Right lobe of liver (tissue), 6 donors: Measurements from ENCODE around the gene C6orf132. TPM values are rescaled to one million over a fixed set of nuclear protein-coding genes. Genes with fewer than 3 reads are reported as not detected.

Experiments used
- ATAC-seq, 4 donors: fragments of 200-7000 bp; cut with Tn5 transposase; one replicate each; pipeline ENCODE4 v1.9.1; 2020; ENCODE audit warnings: mild to moderate bottlenecking in 4 of 4, moderate library complexity in 4 of 4
- DNase-seq, 3 donors: peaks; one replicate each; pipeline ENCODE4 v3.0.0-alpha.2; 2020
- H3K27ac ChIP-seq, 3 donors: fragments of 200-600 bp; one replicate each; pipeline ENCODE4 v1.8.0; 2022
- H3K27me3 ChIP-seq, 2 donors: fragments of 200-600 bp; one replicate each; pipeline ENCODE4 v1.8.0; 2022
- H3K36me3 ChIP-seq, 4 donors: fragments of 200-600 bp; sonication (generic) in 1 of 4; one replicate each; pipeline versions ENCODE4 v1.5.1 to v1.8.0; 2017 to 2022; ENCODE audit warnings: control low read depth in 1 of 4
- H3K4me1 ChIP-seq, 4 donors: fragments of 200-600 bp; sonication (generic) in 1 of 4; one replicate each; pipeline versions ENCODE4 v1.5.1 to v1.8.0; 2017 to 2022; ENCODE audit warnings: control low read depth in 1 of 4
- H3K4me3 ChIP-seq, 3 donors: fragments of 200-600 bp; one replicate each; pipeline ENCODE4 v1.8.0; 2022
- H3K9me3 ChIP-seq, 4 donors: fragments of 200-600 bp; sonication (generic) in 1 of 4; one replicate each; pipeline versions ENCODE4 v1.5.1 to v1.8.0; 2017 to 2022; ENCODE audit warnings: control low read depth in 1 of 4
- CTCF ChIP-seq, 4 donors: fragments of 200-600 bp in 3 of 4; fragments of 450-650 bp in 1 of 4; IDR thresholded peaks; one replicate each; pipeline versions ENCODE4 v1.5.1 to v1.8.0; 2016 to 2022; ENCODE audit warnings: antibody characterized with exemption in 4 of 4, mild to moderate bottlenecking in 2 of 4
- POLR2A ChIP-seq: fragments of 450-650 bp; IDR thresholded peaks from one replicate; pipeline ENCODE4 v1.6.1; 2017; ENCODE audit warnings: antibody characterized with exemption, mild to moderate bottlenecking
- WGBS: methylation state at CpG from one replicate; pipeline ENCODE4 v1.1.6; 2018; ENCODE audit warnings: low coverage, low lambda C conversion rate; ENCODE audit not compliant: insufficient coverage; ENCODE audit errors: missing lambda C conversion rate; 5-methylcytosine and 5-hydroxymethylcytosine counted together
- intact Hi-C, 2 donors: fragments of 100-400 bp; cut with DNase I; formaldehyde crosslinking; loops; one replicate each; pipeline versions ENCODE4 v1.11.2 to v1.14.1; 2022
- total RNA-seq, 6 experiments: library from RNA; depleted of rRNA in 2 of 6; stranded (reverse); fragments of >200 nt in 2 of 6; fragmentation: NEBNext Ultra II Directional in 3 of 6; extraction: Animal tissue kit (Norgen Biotek cat#: 25700) in 3 of 6; gene quantifications; one replicate each; pipeline versions ENCODE4 v1.1.0 to v1.2.4, GENCODE V29; 2016 to 2023
- donor health status: DM: no; HTN: yes; CAD: no.
- donor health status: DM: no; HTN: no; CAD: no.
- donor health status: DM: no; HTN: no; CAD: no.
- donor health status: DM: no; HTN: yes; CAD: no.
- donor health status: DM: no; HTN: yes; CAD: no.

The C6orf132 gene
- total RNA-seq, 6 experiments from 2014 or later: 0.07 to 0.74 (median 0.34) TPM

- Histone ChIP-seq H3K27ac (no peak overlapping the region), H3K9me3 (no peaks in the 10 kb centered on the region), H3K4me3 (no peak overlapping the region), H3K36me3 (peaks cover 0 to 55% (median 35%) of the 10 kb centered on the region in 4 donors), H3K4me1 (peaks cover 0 to 19% (median 5%) of the 10 kb centered on the region in 4 donors), H3K27me3 (no peaks in the 10 kb centered on the region)
- intact Hi-C loops: no loop called here
- no peak for TF ChIP-seq POLR2A
- TF ChIP-seq CTCF (IDR thresholded peaks at IDR 0.05): no peak
- no peak for DNase-seq
- ATAC-seq: no peak
These were observed 88.8 kb downstream of the C6orf132 start for GRCh38 chr6:42053601-42054000.

DNA sequence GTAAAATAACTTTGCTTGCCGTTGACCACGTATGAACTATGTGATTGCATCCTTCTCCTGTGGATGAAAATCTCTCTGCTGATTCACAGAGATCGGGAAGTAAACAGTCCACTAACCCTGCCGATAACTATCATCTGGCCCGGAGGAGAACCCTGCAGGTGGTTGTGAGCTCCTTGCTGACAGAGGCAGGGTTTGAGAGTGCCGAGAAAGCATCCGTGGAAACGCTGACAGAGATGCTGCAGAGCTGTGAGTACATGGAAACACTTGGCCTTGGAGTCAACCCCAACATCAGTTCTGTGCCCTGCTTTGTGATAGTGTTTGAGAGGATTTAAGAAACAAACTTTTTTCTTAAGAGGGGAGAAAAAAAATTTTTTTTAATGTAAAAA lies 91.2 kb downstream of the C6orf132 start:
- H3K4me3 ChIP-seq: peak overlapping the region; percentile 79 to 82 (median 82)
- intact Hi-C loops: no loop called here
- no peak for DNase-seq

More for the DNA sequence above, 91.2 kb downstream of the C6orf132 start:
- Histone ChIP-seq H3K27ac (no peak overlapping the region), H3K4me1 (peaks cover 0 to 23% (median 5%) of the 10 kb centered on the region in 4 donors), H3K27me3 (no peaks in the 10 kb centered on the region), H3K9me3 (no peaks in the 10 kb centered on the region), H3K36me3 (peaks cover 0 to 34% (median 18%) of the 10 kb centered on the region in 4 donors)
- 24% methylated on average over 8 of the region's 8 CpGs for WGBS
- no peak for ATAC-seq
- no peak for TF ChIP-seq CTCF (IDR thresholded peaks at IDR 0.05)

Other genes with a start within 250 kb of the C6orf132 start
- 1 to 10 TPM in 5 of 6 experiments, under 1 TPM in 1; 0.87 to 2.0 (median 1.3) TPM for gene USP49, start 247.2 kb downstream of the C6orf132 start, total RNA-seq
- 10 to 100 TPM in 1 of 6 experiments, 1 to 10 TPM in 5; 7.2 to 10.8 (median 7.7) TPM for gene MED20, start 221.5 kb downstream of the C6orf132 start, total RNA-seq
- 10 to 100 TPM in 1 of 6 experiments, 1 to 10 TPM in 5; 3.7 to 10.8 (median 8.4) TPM for gene BYSL, start 221.1 kb downstream of the C6orf132 start, total RNA-seq
- 10 to 100 TPM; 11.3 to 51.9 (median 14.2) TPM for gene CCND3, start 200.8 kb downstream of the C6orf132 start, total RNA-seq
- gene TAF8, start 92.1 kb downstream of the C6orf132 start, total RNA-seq: 10 to 100 TPM in 4 of 6 experiments, 1 to 10 TPM in 2; 6.7 to 14.7 (median 11.9) TPM
- gene GUCA1A, start 30.7 kb upstream of the C6orf132 start, total RNA-seq: not detected
- under 1 TPM in 5 of 6 experiments, not detected in 1; 0.25 to 0.93 (median 0.68) TPM for gene GUCA1B, start 52.3 kb upstream of the C6orf132 start, total RNA-seq
- 10 to 100 TPM; 17.7 to 35.3 (median 20.1) TPM for gene MRPS10, start 75.2 kb upstream of the C6orf132 start, total RNA-seq